Keratinocyte (primary cell): Measurements from ENCODE around the gene KNG1. TPM values are rescaled to one million over a fixed set of nuclear protein-coding genes. Genes with fewer than 3 reads are reported as not detected.

Experiments used
- DNase-seq: peaks from one replicate; pipeline ENCODE4 v3.0.0-alpha.2; 2011; ENCODE audit warnings: low read depth, missing footprints, low spot score
- FAIRE-seq: peaks from 2 replicates; lab custom pipeline; 2011; peaks lifted over from hg19 to GRCh38; lab: Jason Lieb, UNC
- H2AFZ ChIP-seq: 2 replicates; pipeline ENCODE4 v1.6.0; 2012; ENCODE audit warnings: low read length, control low read depth, inconsistent platforms; ENCODE audit not compliant: control insufficient read depth
- H3K27ac ChIP-seq: 2 replicates; pipeline ENCODE4 v1.5.1; 2011; ENCODE audit warnings: low read length; ENCODE audit not compliant: control insufficient read depth, insufficient read depth
- H3K27me3 ChIP-seq: 3 replicates; pipeline ENCODE4 v1.6.0; 2011; ENCODE audit warnings: low read length; ENCODE audit not compliant: control insufficient read depth, insufficient read depth; ENCODE audit errors: extremely low read depth
- H3K36me3 ChIP-seq, 2 experiments: 2 replicates in 1 of 2; 3 replicates in 1 of 2; pipeline ENCODE4 v1.5.1; 2011; ENCODE audit warnings: low read length in 2 of 2, mild to moderate bottlenecking in 1 of 2; ENCODE audit not compliant: control insufficient read depth in 2 of 2, insufficient read depth in 2 of 2; ENCODE audit errors: extremely low read depth in 1 of 2
- H3K4me1 ChIP-seq: 3 replicates; pipeline ENCODE4 v1.5.1; 2011; ENCODE audit warnings: low read length; ENCODE audit not compliant: control insufficient read depth, insufficient read depth; ENCODE audit errors: extremely low read depth
- H3K4me2 ChIP-seq: 3 replicates; pipeline ENCODE4 v1.6.0; 2011; ENCODE audit warnings: low read depth, low read length; ENCODE audit not compliant: control insufficient read depth, insufficient read depth; ENCODE audit errors: extremely low read depth
- H3K4me3 ChIP-seq, 3 experiments: fragments of 200-600 bp in 1 of 3; sonication (generic) in 1 of 3; 2 replicates in 2 of 3; 3 replicates in 1 of 3; pipeline ENCODE4 v1.5.1; 2011 to 2016; ENCODE audit warnings: low read length in 3 of 3, mild to moderate bottlenecking in 3 of 3, control low read depth in 2 of 3, inconsistent platforms in 1 of 3, low read depth in 1 of 3, mixed read lengths in 1 of 3, mixed run types in 1 of 3, moderate library complexity in 1 of 3; ENCODE audit not compliant: control insufficient read depth in 2 of 3, insufficient read depth in 2 of 3; ENCODE audit errors: extremely low read depth in 1 of 3
- H3K79me2 ChIP-seq: 2 replicates; pipeline ENCODE4 v1.6.0; 2012; ENCODE audit warnings: low read length; ENCODE audit not compliant: control insufficient read depth, insufficient read depth
- H3K9ac ChIP-seq: 3 replicates; pipeline ENCODE4 v1.6.0; 2011; ENCODE audit warnings: low read length; ENCODE audit not compliant: control insufficient read depth, insufficient read depth; ENCODE audit errors: extremely low read depth
- H3K9me1 ChIP-seq: 3 replicates; pipeline ENCODE4 v1.6.0; 2011; ENCODE audit warnings: low read length; ENCODE audit not compliant: control insufficient read depth, insufficient read depth; ENCODE audit errors: extremely low read depth
- H3K9me3 ChIP-seq: 2 replicates; pipeline ENCODE4 v1.5.1; 2012; ENCODE audit warnings: low read depth, low read length; ENCODE audit not compliant: control insufficient read depth
- H4K20me1 ChIP-seq: 3 replicates; pipeline ENCODE4 v1.6.0; 2011; ENCODE audit warnings: low read length; ENCODE audit not compliant: control insufficient read depth, insufficient read depth; ENCODE audit errors: extremely low read depth
- CTCF ChIP-seq, 3 experiments: IDR thresholded peaks in 1 of 3; conservative IDR thresholded peaks in 1 of 3; optimal IDR thresholded peaks in 1 of 3; 2 replicates in 2 of 3; 3 replicates in 1 of 3; pipeline versions ENCODE3 to v1.5.1; 2011; ENCODE audit warnings: low read length in 3 of 3, mild to moderate bottlenecking in 3 of 3, moderate library complexity in 2 of 3, control low read depth in 1 of 3, inconsistent platforms in 1 of 3; ENCODE audit not compliant: insufficient read depth in 2 of 3; ENCODE audit errors: extremely low read depth in 1 of 3
- EZH2 ChIP-seq: IDR thresholded peaks from one replicate; pipeline ENCODE4 v1.6.1; 2012; ENCODE audit warnings: inconsistent platforms, mild to moderate bottlenecking, low read length, moderate library complexity
- dilution Hi-C: fragments of 300-500 bp; cut with MboI; formaldehyde crosslinking; loops from one replicate; pipeline ENCODE4 v1.7.0; 2020; ENCODE audit warnings: low sequenced_read_pairs; ENCODE audit not compliant: extremely low pct_ligation_motif_present
- polyA plus RNA-seq, 5 experiments: library from polyadenylated mRNA; depleted of rRNA in 3 of 5; stranded (reverse) in 3 of 5; stranded (forward) in 1 of 5; unstranded in 1 of 5; fragments of >200 nt; gene quantifications; 1 replicate in 1 of 5; 2 replicates in 3 of 5; 3 replicates in 1 of 5; pipeline versions ENCODE4 v1.2.1 to v1.2.3, GENCODE V29; 2011 to 2012; ENCODE audit warnings: missing spikeins in 2 of 5, low read depth in 1 of 5, low replicate concordance in 1 of 5

Gene KNG1
- polyA plus RNA-seq, 1 donor (not counting 4 experiments of a cell fraction or from before 2014, with no cell fraction given): not detected

DNA sequence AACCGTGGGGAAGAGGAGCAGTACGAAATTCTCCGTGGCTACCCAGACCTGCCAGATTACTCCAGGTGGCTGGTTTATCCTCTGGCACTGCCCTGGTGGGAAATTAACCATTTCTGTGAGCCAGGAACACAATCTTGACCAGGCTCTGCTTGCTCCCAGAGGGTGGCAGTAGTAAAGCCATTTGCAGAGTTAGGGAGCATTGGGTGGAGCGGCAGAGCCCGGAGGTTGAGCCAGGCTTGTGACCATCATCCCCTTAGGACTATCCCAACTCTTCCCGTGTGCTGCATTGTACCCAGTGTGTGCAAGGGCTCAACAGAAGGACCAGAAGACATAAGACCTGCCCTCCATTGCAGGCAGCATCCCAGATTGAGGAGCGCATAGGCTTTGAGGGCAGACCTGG is 5.3 kb downstream of the KNG1 start:
- H2AFZ ChIP-seq: no peak overlapping the region
- FAIRE-seq (no peak), DNase-seq (no peak)
- dilution Hi-C loops: no loop called here
- no peak for TF ChIP-seq EZH2
- peak; percentile 10 to 58 (median 12) for TF ChIP-seq CTCF (optimal IDR thresholded peaks at IDR 0.05 in 1 of 3, IDR thresholded peaks at IDR 0.05 in 1 of 3, conservative IDR thresholded peaks at IDR 0.05 in 1 of 3; ENCODE audit: extremely low read depth in 1 of 3, insufficient read depth in 2 of 3, low read length in 3 of 3)
- no peaks in the 10 kb centered on the region for H3K4me1 ChIP-seq
- H3K79me2 ChIP-seq: no peaks in the 10 kb centered on the region
- no peak overlapping the region for H3K9ac ChIP-seq
- no peaks in the 10 kb centered on the region for H3K36me3 ChIP-seq
- H3K4me2 ChIP-seq: no peak overlapping the region
- no peaks in the 10 kb centered on the region for H3K27me3 ChIP-seq
- no peak overlapping the region for H3K27ac ChIP-seq
- no peak overlapping the region for H3K4me3 ChIP-seq
- no peaks in the 10 kb centered on the region for H3K9me1 ChIP-seq
- H3K9me3 ChIP-seq: no peaks in the 10 kb centered on the region
- no peaks in the 10 kb centered on the region for H4K20me1 ChIP-seq

- H3K27me3 ChIP-seq: no peaks in the 10 kb centered on the region
- TF ChIP-seq EZH2 (no peak), CTCF (optimal IDR thresholded peaks at IDR 0.05 in 1 of 3, IDR thresholded peaks at IDR 0.05 in 1 of 3, conservative IDR thresholded peaks at IDR 0.05 in 1 of 3; ENCODE audit: extremely low read depth in 1 of 3, insufficient read depth in 2 of 3, low read length in 3 of 3) (no peak)
- H3K4me2 ChIP-seq: no peak overlapping the region
- FAIRE-seq (no peak), DNase-seq (no peak)
- H3K9me1 ChIP-seq: no peaks in the 10 kb centered on the region
- dilution Hi-C loops: no loop called here
- no peak overlapping the region for H3K27ac ChIP-seq
- H3K79me2 ChIP-seq: no peaks in the 10 kb centered on the region
- no peaks in the 10 kb centered on the region for H3K9me3 ChIP-seq
- no peaks in the 10 kb centered on the region for H4K20me1 ChIP-seq
- H3K36me3 ChIP-seq: no peaks in the 10 kb centered on the region
- H3K4me1 ChIP-seq: no peaks in the 10 kb centered on the region
- no peak overlapping the region for H3K9ac ChIP-seq
- H3K4me3 ChIP-seq: no peak overlapping the region
- H2AFZ ChIP-seq: no peak overlapping the region
Observed at GRCh38 chr3:186724911-186725310, 7.8 kb downstream of the KNG1 start.
